HCT116 (cell line): ENCODE results near the gene C10orf105. TPM values are rescaled to one million over a fixed set of nuclear protein-coding genes. Genes with fewer than 3 reads are reported as not detected.
A peak's percentile ranks its signal among the peaks of the same experiment; 100 is the strongest.

ENCODE experiments used
- ATAC-seq: fragments of 200-7000 bp; cut with Tn5 transposase; 2 replicates; pipeline ENCODE4 v1.9.1; 2020; ENCODE audit warnings: mild to moderate bottlenecking, moderate library complexity
- BruUV-seq: library from RNA; stranded (reverse); fragments of 400-500 nt; replicated peaks from 2 replicates; lab custom pipeline; 2021; lab: Mats Ljungman, UMichigan
- CTCF ChIA-PET: fragments of 300-600 bp; sonication (Branson Sonifier 250); formaldehyde crosslinking; loops from one replicate; lab custom pipeline; 2021; ENCODE audit warnings: antibody characterized with exemption; lab: Charles Lee
- POLR2A ChIA-PET: fragments of 300-600, 350-600 bp; sonication (Branson Sonifier 250); formaldehyde crosslinking; loops from one replicate; lab custom pipeline; 2021; ENCODE audit warnings: antibody characterized with exemption; lab: Charles Lee
- RAD21 ChIA-PET, 2 experiments: fragments of 300-600 bp; sonication (Branson Sonifier 250); formaldehyde crosslinking; loops; one replicate each; lab custom pipeline; 2023; ENCODE audit warnings: low total read pairs in 2 of 2; ENCODE audit not compliant: uncharacterized antibody in 2 of 2, unreplicated experiment in 2 of 2, low non-redundant PET in 1 of 2; lab: Charles Lee
- DNase-seq: peaks from one replicate; pipeline ENCODE4 v3.0.0-alpha.2; 2010; ENCODE audit warnings: low read depth, low spot score
- H2AFZ ChIP-seq: fragments of 200-600 bp; shearing (Covaris generic), sonication (generic); 2 replicates; pipeline ENCODE4 v1.6.1; 2017; ENCODE audit warnings: low read depth, mixed run types, mixed read lengths, antibody characterized with exemption, low read length; ENCODE audit not compliant: poor library complexity, severe bottlenecking
- H3K27ac ChIP-seq: 2 replicates; pipeline ENCODE4 v1.5.1; 2012; ENCODE audit warnings: low read depth, low read length
- H3K27me3 ChIP-seq: fragments of 200-600 bp; sonication (generic); 2 replicates; pipeline ENCODE4 v1.6.1; 2016; ENCODE audit warnings: mixed run types, low read length, mixed read lengths; ENCODE audit not compliant: insufficient read depth
- H3K36me3 ChIP-seq, 2 experiments: fragments of 200-500 bp in 1 of 2; fragments of 200-600 bp in 1 of 2; sonication (Bioruptor generic) in 1 of 2; sonication (generic) in 1 of 2; 2 replicates each; pipeline versions ENCODE4 v1.5.1 to v1.6.1; 2014 to 2016; ENCODE audit warnings: low read length in 2 of 2, inconsistent platforms in 1 of 2, mixed read lengths in 1 of 2, mixed run types in 1 of 2; ENCODE audit not compliant: insufficient read depth in 2 of 2, control insufficient read depth in 1 of 2
- H3K4me1 ChIP-seq, 2 experiments: fragments of 200-600 bp in 1 of 2; sonication (generic) in 1 of 2; 2 replicates each; pipeline versions ENCODE4 v1.5.1 to v1.6.1; 2012 to 2017; ENCODE audit warnings: low read length in 2 of 2, inconsistent platforms in 1 of 2, mild to moderate bottlenecking in 1 of 2, mixed read lengths in 1 of 2, mixed run types in 1 of 2, moderate library complexity in 1 of 2; ENCODE audit not compliant: insufficient read depth in 2 of 2, control insufficient read depth in 1 of 2
- H3K4me2 ChIP-seq: fragments of 200-600 bp; sonication (generic); 2 replicates; pipeline ENCODE4 v1.6.1; 2017; ENCODE audit warnings: mixed run types, low read length, mixed read lengths
- H3K4me3 ChIP-seq, 2 experiments: fragments of 200-600 bp in 1 of 2; sonication (generic) in 1 of 2; replicated peaks in 1 of 2; 2 replicates each; pipeline ENCODE4 v1.5.1; 2011 to 2016; ENCODE audit warnings: low read length in 2 of 2, control low read depth in 1 of 2, low read depth in 1 of 2, mild to moderate bottlenecking in 1 of 2, mixed read lengths in 1 of 2, mixed run types in 1 of 2
- H3K79me2 ChIP-seq: fragments of 200-600 bp; sonication (generic); 2 replicates; pipeline ENCODE4 v1.6.1; 2017; ENCODE audit warnings: mild to moderate bottlenecking, mixed run types, low read length, moderate library complexity, mixed read lengths; ENCODE audit not compliant: insufficient read depth
- H3K9ac ChIP-seq: fragments of 200-600 bp; sonication (generic); 2 replicates; pipeline ENCODE4 v1.6.1; 2016; ENCODE audit warnings: low read length, mixed read lengths
- H3K9me2 ChIP-seq: fragments of 200-600 bp; sonication (generic), shearing (Covaris generic); 2 replicates; pipeline ENCODE4 v1.6.1; 2017; ENCODE audit warnings: mixed run types, mild to moderate bottlenecking, moderate library complexity; ENCODE audit not compliant: insufficient read depth
- H3K9me3 ChIP-seq, 2 experiments: fragments of 200-500 bp in 1 of 2; fragments of 200-600 bp in 1 of 2; sonication (Bioruptor generic) in 1 of 2; sonication (generic) in 1 of 2; 2 replicates each; pipeline ENCODE4 v1.6.1; 2014 to 2017; ENCODE audit warnings: low read length in 2 of 2, mixed read lengths in 2 of 2, inconsistent platforms in 1 of 2, low read depth in 1 of 2, mild to moderate bottlenecking in 1 of 2, mixed run types in 1 of 2, moderate library complexity in 1 of 2; ENCODE audit not compliant: control insufficient read depth in 1 of 2, insufficient read depth in 1 of 2
- H4K20me1 ChIP-seq: fragments of 200-600 bp; sonication (generic), shearing (Covaris generic); 2 replicates; pipeline ENCODE4 v1.6.1; 2017; ENCODE audit warnings: mixed run types, mild to moderate bottlenecking, moderate library complexity; ENCODE audit not compliant: insufficient read depth
- CBX3 ChIP-seq: IDR thresholded peaks from 2 replicates; pipeline ENCODE4 v1.6.1; 2012; ENCODE audit warnings: low read depth
- CEBPB ChIP-seq: IDR thresholded peaks from 2 replicates; pipeline ENCODE4 v1.6.1; 2012; ENCODE audit warnings: low read depth
- CTCF ChIP-seq, 3 experiments: fragments of 200-600 bp in 1 of 3; sonication (generic) in 1 of 3; IDR thresholded peaks in 2 of 3; conservative IDR thresholded peaks in 1 of 3; 2 replicates each; pipeline ENCODE4 v1.5.1; 2012 to 2017; ENCODE audit warnings: low read depth in 2 of 3, low read length in 2 of 3, antibody characterized with exemption in 1 of 3, borderline replicate concordance in 1 of 3, control low read depth in 1 of 3, mild to moderate bottlenecking in 1 of 3, mixed read lengths in 1 of 3, mixed run types in 1 of 3, moderate library complexity in 1 of 3; ENCODE audit not compliant: insufficient read depth in 1 of 3
- EGR1 ChIP-seq: IDR thresholded peaks from 2 replicates; pipeline ENCODE4 v1.6.1; 2012; ENCODE audit warnings: low read depth
- ELF1 ChIP-seq: IDR thresholded peaks from 2 replicates; pipeline ENCODE4 v1.6.1; 2012; ENCODE audit warnings: low read depth, borderline replicate concordance
- EZH2 ChIP-seq: fragments of 200-600 bp; sonication (generic); IDR thresholded peaks from 2 replicates; pipeline ENCODE4 v1.6.1; 2017; ENCODE audit warnings: antibody characterized with exemption, mixed run types
- EZH2phosphoT487 ChIP-seq: fragments of 200-600 bp; IDR thresholded peaks from 2 replicates; pipeline ENCODE4 v1.6.1; 2018; ENCODE audit warnings: antibody characterized with exemption, borderline replicate concordance
- JUND ChIP-seq: IDR thresholded peaks from 2 replicates; pipeline ENCODE4 v1.6.1; 2012
- MAX ChIP-seq: IDR thresholded peaks from 2 replicates; pipeline ENCODE4 v1.6.1; 2012
- POLR2A ChIP-seq: IDR thresholded peaks from 2 replicates; pipeline ENCODE4 v1.7.0; 2011; ENCODE audit warnings: borderline replicate concordance; ENCODE audit not compliant: insufficient read depth, insufficient read length; ENCODE audit errors: extremely low read depth
- POLR2AphosphoS5 ChIP-seq: IDR thresholded peaks from 2 replicates; pipeline ENCODE4 v1.6.1; 2011; ENCODE audit warnings: mild to moderate bottlenecking, low read depth, low read length, moderate library complexity
- SIN3A ChIP-seq: IDR thresholded peaks from 2 replicates; pipeline ENCODE4 v1.6.1; 2012; ENCODE audit warnings: low read depth
- TCF7L2 ChIP-seq: IDR thresholded peaks from 2 replicates; pipeline ENCODE4 v1.7.0; 2011; ENCODE audit warnings: borderline replicate concordance, inconsistent platforms; ENCODE audit not compliant: insufficient read depth, insufficient read length; ENCODE audit errors: extremely low read depth
- YY1 ChIP-seq: IDR thresholded peaks from 2 replicates; pipeline ENCODE4 v1.6.1; 2011; ENCODE audit warnings: low read length, low read depth, moderate library complexity, mild to moderate bottlenecking; ENCODE audit not compliant: insufficient replicate concordance; ENCODE audit errors: extremely low read depth
- ZFX ChIP-seq: fragments of 450-650 bp; IDR thresholded peaks from 2 replicates; pipeline ENCODE4 v1.6.1; 2017
- ZNF274 ChIP-seq: fragments of 200-500 bp; sonication (Bioruptor generic); IDR thresholded peaks from 2 replicates; pipeline ENCODE4 v1.6.1; 2014; ENCODE audit warnings: mild to moderate bottlenecking, low read depth, low read length, inconsistent platforms
- intact Hi-C: fragments of 100-400 bp; cut with micrococcal nuclease; formaldehyde crosslinking; loops from 2 replicates; pipeline ENCODE4 v1.10.0; 2022
- total RNA-seq: library from RNA; stranded (reverse); gene quantifications from one replicate; pipeline ENCODE4 v1.2.1, GENCODE V29; 2021; ENCODE audit not compliant: unreplicated experiment
- TF ChIP-seq, protein P1 (sequence below): IDR thresholded peaks from 2 replicates; pipeline ENCODE4 v1.6.1; 2011; ENCODE audit warnings: mild to moderate bottlenecking, low read length, moderate library complexity; ENCODE audit not compliant: insufficient replicate concordance; ENCODE audit errors: extremely low read depth

The C10orf105 gene
- total RNA-seq, 1 experiment from 2014 or later: not detected

DNA sequence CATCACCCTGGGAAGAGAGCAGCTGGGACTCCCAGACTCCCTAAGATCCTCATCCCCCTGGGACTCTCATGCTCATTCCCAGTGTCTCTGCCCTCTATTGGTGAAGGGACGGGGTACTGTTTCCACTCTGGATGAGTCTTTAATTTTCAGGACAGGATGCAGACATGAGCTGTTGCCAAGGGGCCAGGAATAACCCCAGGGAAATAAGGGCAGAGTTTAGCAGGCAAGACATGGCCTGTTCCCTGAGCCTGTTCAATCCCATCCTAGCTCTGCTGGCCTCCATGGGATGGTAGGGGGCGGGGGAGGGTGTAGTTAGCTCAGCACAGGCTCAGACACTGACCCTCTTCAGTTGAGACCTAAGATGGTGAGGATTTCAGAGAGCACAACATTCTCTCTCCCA, 14.0 kb downstream of the C10orf105 start:
- Histone ChIP-seq H3K4me1 (0 out of 4 replicates have a peak, but pooled peaks cover 0 to 4% of the 10 kb centered on the region in 2 experiments), H3K27me3 (no peaks in the 10 kb centered on the region), H3K9me2 (no peaks in the 10 kb centered on the region), H3K36me3 (no peaks in the 10 kb centered on the region), H3K4me3 (no peak overlapping the region), H3K9me3 (no peaks in the 10 kb centered on the region), H3K9ac (no peak overlapping the region), H3K27ac (no peak overlapping the region), H3K79me2 (no peaks in the 10 kb centered on the region), H2AFZ (no peak overlapping the region), H3K4me2 (no peak overlapping the region), H4K20me1 (no peaks in the 10 kb centered on the region)
- RAD21 ChIA-PET: no interaction called here
- POLR2A ChIA-PET: no interaction called here
- DNase-seq (no peak), ATAC-seq (no peak)
- TF ChIP-seq YY1 (no peak), CBX3 (no peak), CTCF (IDR thresholded peaks at IDR 0.05 in 2 of 3, conservative IDR thresholded peaks at IDR 0.05 in 1 of 3; ENCODE audit: borderline replicate concordance in 1 of 3, insufficient read depth in 1 of 3, low read depth in 2 of 3, low read length in 2 of 3) (0 out of 6 replicates have a peak, but pooled peaks of 1 of the 3 experiments have one; percentile 6)
- no TSS peak for BruUV-seq
- intact Hi-C loops: no loop called here
- CTCF ChIA-PET: interaction anchor here (5.2 kb wide), 1 partner anchor 8 kb away, joined by 57 read pairs; no protein-coding TSS in a partner anchor

GRCh38 chr10:71704816-71705215, 14.8 kb downstream of the C10orf105 start:
- no peak overlapping the region for H3K4me2 ChIP-seq
- H3K27ac ChIP-seq: no peak overlapping the region
- no peaks in the 10 kb centered on the region for H3K27me3 ChIP-seq
- no peaks in the 10 kb centered on the region for H3K9me3 ChIP-seq
- BruUV-seq: no TSS peak
- no peak overlapping the region for H3K4me3 ChIP-seq
- H3K9ac ChIP-seq: no peak overlapping the region
- ChIA-PET POLR2A (no interaction called here), RAD21 (no interaction called here), CTCF (interaction anchor here (0.6 to 5.2 kb wide), 3 partner anchors 7 to 388 kb away, joined by 3 to 57 read pairs (median 7); no protein-coding TSS in a partner anchor)
- DNase-seq: no peak
- H3K9me2 ChIP-seq: no peaks in the 10 kb centered on the region
- no peaks in the 10 kb centered on the region for H4K20me1 ChIP-seq
- H2AFZ ChIP-seq: no peak overlapping the region
- intact Hi-C loops: no loop called here
- H3K4me1 ChIP-seq: 0 out of 4 replicates have a peak, but pooled peaks cover 0 to 4% of the 10 kb centered on the region in 2 experiments
- no peaks in the 10 kb centered on the region for H3K79me2 ChIP-seq
- H3K36me3 ChIP-seq: no peaks in the 10 kb centered on the region
- no peak for ATAC-seq
- TF ChIP-seq MAX (no peak), POLR2A (no peak), EGR1 (no peak), ZFX (no peak), SIN3A (no peak), CEBPB (no peak), TCF7L2 (no peak), ELF1 (no peak), JUND (no peak), ZNF274 (no peak), EZH2phosphoT487 (no peak), EZH2 (no peak), YY1 (no peak), POLR2AphosphoS5 (no peak)
- TF ChIP-seq, protein P1, sequence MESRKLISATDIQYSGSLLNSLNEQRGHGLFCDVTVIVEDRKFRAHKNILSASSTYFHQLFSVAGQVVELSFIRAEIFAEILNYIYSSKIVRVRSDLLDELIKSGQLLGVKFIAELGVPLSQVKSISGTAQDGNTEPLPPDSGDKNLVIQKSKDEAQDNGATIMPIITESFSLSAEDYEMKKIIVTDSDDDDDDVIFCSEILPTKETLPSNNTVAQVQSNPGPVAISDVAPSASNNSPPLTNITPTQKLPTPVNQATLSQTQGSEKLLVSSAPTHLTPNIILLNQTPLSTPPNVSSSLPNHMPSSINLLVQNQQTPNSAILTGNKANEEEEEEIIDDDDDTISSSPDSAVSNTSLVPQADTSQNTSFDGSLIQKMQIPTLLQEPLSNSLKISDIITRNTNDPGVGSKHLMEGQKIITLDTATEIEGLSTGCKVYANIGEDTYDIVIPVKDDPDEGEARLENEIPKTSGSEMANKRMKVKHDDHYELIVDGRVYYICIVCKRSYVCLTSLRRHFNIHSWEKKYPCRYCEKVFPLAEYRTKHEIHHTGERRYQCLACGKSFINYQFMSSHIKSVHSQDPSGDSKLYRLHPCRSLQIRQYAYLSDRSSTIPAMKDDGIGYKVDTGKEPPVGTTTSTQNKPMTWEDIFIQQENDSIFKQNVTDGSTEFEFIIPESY: no peak
